ENCODE results near the gene RBFOX1.

Gene RBFOX1

DNA sequence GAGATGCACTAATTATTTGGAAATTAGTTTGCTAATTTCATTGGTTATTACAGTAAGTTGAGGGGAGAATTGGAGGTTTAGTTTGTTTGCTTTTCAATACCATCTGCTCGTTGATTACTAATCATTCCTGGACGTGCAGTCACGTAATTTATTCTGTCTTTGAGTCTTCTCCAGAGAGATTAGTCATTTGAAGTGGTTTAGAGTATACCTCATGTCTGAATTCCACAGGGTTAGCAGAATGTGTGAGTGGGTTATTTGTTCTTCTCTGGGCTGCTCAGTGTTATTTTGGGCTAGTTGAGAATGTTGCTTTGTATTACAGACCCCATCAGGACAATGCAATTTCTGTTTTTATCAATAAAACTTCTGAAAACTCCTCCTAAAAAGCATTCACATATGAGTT lies 265.0 kb downstream of the RBFOX1 start:
- DNase-seq = no peak

DNA sequence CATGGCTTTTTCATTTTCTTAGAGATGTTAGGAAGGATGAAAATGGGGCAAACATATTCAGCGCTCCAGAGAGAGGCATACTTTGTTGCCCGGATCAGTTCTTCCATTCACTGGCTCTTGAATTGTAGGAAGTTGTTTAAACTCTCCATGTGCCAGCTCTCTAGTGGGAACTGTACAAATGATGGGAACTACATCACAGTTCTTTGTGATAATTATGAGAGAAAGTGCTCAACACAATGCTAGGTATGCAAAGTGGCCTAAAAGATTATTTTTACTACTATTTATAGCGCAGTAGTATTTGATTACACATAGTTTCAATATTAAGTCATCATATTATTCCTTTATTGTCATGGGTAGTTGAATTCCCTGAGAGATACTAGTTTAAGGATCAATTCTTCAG lies 268.5 kb downstream of the RBFOX1 start:
- DNase-seq = no peak

DNA sequence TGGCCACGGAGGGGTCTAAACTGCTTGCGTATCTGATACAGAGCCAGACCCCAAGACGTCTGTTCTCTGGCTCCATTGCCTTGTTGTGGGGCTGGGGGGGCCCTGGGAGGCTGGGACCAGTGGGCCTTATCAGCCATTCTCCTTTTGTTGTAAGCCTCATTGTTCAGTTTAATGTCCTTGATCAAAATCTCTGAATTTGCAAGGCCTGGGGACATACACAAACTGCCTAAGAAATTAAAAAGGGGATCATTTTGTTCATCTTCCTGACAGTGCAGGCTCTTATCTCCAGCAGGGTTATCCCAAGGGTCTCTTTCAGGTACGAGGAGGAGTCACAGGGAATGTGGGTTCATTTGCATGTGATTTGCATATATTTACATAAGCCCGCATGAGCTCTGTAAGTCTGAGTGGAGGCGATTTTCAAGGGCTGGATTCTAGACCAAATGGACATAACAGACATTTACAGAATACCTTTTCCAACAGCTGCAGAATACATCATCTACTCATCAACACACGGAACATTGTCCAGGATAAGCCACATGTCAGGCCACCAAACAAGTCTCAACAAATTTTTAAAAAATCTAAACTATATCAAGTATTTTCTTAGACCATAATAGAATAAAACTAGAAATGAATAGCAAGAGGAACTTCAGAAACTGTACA lies 269.8 kb downstream of the RBFOX1 start:
- no peak for DNase-seq

DNA sequence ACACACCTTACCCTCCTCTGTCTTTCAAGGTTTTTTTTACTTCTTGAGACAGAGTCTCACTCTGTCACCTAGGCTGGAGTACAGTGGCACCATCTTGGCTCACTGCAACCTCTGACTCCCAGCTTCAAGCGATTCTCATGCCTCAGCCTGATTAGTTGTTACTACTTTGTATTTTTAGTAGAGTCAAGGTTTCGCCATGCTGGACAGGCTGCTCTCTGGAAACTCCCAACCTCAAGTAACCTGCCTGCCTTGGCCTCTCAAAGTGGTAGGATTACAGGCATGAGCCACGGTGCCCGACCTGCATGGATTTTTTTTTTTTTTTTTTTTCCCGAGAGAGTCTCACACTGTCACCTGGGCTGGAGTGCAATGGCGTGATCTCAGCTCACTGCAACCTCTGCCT lies 273.2 kb downstream of the RBFOX1 start:
- DNase-seq = no peak

DNA sequence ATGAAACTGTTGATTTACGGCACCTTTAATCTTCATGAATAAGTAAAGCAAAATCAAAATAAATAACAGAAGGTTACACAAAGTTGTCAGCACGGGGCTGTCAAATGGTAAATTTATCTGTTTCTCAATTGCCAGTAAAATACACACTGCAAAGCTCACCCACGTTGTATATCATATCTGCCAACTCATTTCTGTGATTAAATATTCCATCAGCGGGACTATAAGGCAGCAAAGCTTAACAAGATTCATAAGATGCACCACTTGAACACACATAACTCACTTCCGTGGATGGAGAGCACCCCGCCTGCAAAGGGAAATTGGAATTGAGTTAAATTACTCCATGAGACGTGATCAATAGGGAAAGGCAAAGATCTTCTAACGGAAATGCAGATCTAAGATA lies 280.0 kb downstream of the RBFOX1 start:
- no peak for DNase-seq

DNA sequence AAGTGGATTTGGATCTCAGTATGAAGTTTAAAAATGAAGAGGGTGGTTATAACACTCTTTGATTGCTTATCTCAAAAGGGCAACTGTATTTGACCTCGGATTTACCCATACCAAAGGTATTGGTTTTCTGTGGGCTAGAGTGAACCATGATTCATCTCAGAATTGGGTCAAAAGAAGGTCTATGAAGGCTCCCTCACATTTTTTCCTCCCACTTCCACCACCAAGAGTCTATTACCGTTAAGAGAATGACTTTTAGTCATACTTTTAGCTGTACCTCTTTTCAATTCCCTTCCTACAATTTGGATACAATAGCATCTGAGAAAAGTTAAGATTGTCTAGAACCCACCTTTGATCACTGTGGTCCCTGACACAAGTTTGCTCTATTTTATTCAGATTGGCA lies 280.9 kb downstream of the RBFOX1 start:
- DNase-seq = no peak

DNA sequence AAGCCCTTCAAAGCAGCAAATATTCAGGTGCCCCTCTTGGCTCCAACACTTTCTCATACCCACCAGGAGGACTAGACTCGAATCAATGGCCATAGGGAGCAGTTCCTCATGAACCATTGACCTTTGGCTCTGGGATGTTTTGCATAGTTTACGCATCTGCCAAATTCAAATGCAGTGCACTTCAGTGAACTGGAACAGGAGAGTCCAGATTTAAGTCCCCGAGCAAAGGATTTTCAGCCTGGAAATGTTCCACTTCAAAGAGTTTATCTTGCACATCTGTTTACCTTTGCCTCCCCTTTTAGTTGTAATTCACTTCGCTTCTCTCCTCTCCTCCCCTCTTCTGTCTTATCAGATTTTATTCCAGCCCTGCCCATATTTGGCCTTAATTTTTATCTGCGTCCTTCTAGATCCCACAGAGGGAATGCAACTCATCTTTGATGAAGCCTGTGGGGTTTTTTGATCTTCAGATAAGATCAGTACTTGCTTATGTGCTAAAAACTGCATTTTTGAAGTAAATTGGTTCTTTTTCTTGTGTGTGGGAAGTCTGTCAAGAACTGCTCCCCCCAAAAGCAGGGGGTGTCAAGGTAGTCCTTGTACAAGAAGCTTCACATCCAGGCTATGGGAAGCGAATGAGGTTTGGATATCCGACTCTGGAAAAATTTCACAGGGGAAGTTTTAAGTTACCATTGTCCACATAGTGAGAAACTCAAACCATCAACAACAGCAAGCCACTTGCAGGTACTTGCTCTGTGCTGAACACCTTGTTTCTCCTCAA lies 281.6 kb downstream of the RBFOX1 start:
- no peak for DNase-seq

DNA sequence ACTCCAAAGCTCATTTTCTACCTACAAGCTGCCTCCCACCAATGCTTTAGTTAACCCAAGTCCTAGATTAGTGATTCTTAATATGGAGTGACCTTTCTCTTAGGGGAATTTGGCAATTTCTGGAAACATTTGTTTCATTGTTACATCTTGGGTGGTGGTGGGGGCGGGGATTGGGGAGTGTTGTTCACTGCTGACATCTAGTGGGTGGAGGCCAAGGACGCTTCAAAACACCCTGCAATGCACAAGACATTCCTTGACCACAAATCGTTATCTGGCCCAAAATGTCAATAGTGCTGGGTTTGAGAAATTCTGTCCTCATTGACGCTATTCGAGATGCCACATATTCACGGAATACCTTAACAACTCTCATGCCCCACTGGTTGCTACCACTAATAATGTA lies 282.9 kb downstream of the RBFOX1 start:
- DNase-seq = no peak

DNA sequence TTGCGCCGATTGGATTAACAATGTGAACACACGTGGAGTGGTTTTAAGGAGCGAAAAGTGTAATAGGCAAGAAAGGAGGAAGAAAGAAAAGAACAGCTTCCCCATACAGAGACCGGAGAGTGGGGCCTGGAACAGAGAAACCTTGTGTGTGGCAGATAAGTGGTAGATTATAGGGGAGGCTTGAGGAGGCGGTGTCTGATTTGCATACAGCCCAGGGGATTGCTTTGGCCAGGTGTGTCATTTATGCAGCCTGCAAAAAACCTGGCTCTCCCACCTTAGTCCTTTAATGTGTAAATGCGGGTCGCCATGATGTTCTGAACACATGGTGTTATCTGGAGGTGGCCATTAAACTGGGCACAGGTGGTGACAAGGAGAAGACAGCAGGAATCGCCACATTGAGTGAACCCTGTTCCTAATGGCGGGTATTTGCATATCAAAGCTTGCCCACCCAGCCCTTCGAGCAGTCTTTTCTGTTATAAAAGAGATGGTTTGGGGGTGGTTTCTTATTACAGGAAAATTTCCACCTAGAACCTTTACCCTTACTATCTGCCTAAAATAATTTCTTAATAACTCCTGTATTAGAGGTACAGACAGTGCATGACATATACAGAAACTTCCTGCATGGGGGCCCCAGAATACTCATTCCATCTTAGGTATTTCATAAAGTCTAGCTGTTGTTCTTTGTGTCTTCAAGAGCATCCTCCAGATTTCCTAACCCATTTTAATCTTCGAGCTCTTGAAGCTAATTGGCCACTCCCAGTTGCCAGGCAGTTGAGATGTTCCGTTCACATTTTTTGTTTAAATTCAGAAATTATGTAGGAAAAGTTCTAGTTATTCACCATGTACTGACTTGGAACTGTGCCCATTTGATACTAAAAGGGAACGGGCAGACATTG lies 292.5 kb downstream of the RBFOX1 start:
- no peak for DNase-seq

DNA sequence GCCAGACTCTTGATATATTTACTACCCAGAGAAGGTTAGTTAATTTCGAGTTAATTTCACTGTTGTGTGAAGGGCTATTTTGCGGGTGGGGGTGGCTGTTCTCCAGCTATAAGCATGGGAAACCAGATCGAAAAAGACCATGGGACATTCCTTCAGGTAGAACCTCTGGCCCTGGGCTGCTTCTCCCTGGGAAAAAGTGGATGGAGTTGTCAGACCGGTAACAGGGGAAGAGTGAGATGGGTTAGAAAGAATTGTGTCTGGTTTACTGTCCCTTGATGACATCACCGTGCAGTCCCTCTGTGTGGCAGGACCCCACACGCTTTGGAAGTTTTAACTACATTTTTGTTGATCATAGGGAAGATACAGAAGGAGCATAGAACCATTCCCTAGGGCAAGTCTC lies 296.3 kb downstream of the RBFOX1 start:
- DNase-seq = no peak

DNA sequence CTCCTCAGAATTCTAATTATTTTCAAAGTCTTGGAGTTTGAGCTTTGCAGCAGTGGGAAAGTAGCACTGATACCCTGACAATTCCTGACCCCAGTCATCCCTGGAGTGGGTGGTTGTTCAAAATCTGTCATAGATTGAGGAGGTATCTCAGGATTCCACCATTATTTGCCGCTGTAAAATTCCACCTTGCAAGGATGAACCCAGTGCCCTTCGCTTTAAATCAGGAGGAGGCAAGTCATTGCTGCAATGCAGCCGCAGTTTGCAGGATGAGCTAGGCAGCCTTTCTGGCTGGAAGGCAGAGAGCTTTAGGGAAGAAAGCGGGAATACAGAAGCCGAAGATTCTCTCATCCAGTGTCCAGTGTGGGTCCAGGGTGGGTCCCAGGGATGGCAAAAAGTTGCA lies 296.9 kb downstream of the RBFOX1 start:
- DNase-seq = no peak

DNA sequence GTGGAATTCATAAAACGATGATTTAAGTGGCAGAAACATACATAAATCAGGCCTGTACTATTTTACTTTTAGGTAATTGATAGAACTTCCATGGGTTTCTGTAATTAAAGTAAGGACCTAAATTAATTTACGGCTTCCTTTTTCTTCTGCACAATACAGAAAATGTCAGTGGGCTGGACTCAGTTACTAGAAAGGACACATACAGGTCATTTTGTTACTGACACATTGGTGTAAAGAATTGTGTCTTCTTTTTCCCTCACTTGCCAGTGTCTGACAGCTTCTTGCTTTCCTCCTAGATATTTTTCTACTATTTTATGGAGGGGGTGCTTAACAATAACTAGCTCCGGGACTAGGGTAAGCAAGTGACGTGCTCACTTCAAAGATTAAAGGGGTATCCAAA lies 304.8 kb downstream of the RBFOX1 start:
- DNase-seq = no peak

DNA sequence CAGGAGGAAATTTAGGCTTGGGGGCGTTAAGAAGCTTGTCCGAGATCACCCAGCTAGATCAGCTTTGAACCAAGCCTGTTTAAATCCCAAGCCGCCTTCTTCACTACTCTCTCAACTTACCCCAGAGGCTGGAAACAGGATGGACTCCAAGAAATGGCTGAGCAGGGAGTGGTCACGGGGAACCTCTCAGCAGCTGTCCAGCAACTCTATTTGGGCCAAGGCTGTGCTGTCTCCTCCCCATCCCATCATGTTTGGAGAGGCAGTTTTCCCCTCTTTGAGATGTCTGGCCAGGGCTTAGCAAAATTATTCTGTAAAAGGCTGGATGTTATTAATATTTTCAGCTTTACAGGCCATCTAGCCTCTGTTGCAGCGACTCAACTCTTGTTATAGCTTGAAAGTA lies 305.7 kb downstream of the RBFOX1 start:
- no peak for DNase-seq

DNA sequence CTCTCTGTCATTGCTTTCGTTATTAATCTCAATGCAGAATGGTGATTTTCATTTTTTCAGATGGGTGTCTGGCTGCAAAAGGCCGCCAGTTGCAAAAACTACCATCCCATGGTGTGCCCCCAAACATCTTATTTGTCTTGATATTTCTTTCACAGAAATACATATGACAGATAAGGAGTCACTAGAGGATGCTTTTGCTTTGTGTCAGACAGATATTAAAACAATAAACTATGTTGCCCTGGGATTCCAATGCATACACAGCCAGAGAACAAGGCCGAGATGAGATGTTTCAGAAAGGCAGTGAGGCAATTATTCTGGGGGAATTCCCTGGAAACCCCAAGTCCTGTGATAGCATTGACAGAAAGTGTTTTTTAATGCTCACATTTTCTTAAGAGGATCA lies 307.7 kb downstream of the RBFOX1 start:
- no peak for DNase-seq

DNA sequence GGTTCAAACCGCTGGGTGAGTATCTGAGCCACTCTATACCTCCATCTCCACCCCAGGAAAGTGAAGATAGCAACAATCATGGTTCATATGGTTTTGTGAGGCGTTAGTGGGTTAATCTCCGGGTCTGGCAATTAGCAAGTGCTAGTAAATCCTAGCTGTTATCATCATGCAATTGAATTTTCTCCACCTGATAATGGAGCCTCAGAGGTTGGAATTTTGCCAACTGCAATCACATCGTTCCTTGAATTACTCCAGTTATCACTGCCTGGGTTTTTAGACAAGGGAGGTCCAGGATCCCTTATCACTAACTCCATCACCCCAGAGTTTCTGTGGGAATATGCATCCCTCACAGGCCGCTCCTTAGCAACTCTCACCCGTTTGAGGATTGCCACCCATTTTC lies 311.5 kb downstream of the RBFOX1 start:
- no peak for DNase-seq

DNA sequence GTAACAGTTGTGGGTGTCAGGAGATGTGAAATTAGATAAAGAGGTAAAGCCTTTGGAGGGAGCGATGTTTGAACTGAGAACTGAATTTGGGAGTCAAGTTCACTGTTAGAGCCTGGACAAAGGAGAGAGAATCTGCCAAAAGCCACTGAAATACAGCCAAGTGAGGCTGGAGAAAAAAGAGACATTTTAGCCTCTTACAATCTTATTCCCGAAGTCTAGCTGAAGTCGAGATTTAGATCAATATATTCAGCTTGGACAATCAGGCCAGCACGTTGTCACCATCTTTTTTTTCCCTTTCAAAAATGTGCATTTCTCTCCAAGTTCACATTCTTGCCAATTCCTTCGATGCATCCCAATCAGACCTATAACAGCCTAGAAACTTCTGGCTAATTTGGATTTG lies 312.2 kb downstream of the RBFOX1 start:
- DNase-seq = no peak

DNA sequence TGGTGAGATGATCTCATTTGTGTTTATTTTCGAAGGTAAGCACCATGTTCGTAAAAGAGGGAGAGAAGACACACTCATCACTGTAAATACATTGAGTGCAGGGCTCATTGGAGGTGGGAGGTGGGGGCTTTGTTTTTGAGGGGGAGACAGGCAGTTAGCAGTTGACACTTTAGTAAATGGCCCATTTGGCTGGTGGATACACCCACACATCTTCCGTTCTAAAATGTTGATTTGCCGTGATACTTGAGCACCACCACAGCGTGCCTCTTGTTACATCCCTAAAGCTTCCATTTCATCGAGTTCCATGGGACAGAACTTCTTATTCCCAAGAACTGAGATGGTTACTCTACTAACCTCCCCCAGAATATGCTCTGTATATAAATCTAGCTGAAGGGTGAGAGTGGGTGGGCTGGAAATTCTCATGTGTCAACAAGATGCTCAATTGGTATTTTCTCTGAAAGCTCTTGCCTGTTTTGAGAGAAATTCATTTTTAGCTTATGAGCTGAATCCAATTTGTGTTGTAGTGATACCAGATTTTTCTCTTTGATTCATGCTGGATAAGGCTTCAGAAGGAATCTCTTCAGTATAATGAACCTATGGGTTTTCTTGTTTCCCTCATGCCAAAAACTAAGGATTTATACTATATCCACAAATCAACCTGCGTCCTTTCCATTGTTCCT lies 314.3 kb downstream of the RBFOX1 start:
- no peak for DNase-seq

DNA sequence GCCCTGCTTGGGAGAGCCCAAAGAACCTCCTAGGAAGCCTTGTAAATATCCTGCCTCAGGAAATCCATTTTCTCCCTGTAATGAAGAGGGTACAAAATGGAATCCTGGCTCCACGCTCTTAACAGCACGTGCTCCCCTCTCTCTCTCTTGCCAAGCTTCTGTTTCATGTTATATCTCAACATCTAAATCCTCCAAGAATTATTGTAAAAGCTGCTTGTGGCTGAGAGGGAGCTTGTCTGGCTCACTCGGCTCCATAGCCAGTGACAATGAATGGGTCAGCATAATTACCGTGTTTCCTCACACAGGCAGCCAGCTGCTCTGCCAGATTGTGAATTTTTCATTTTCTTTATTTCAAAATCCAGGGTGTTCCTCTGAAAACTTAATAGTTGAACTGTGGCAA lies 317.8 kb downstream of the RBFOX1 start:
- DNase-seq = no peak

DNA sequence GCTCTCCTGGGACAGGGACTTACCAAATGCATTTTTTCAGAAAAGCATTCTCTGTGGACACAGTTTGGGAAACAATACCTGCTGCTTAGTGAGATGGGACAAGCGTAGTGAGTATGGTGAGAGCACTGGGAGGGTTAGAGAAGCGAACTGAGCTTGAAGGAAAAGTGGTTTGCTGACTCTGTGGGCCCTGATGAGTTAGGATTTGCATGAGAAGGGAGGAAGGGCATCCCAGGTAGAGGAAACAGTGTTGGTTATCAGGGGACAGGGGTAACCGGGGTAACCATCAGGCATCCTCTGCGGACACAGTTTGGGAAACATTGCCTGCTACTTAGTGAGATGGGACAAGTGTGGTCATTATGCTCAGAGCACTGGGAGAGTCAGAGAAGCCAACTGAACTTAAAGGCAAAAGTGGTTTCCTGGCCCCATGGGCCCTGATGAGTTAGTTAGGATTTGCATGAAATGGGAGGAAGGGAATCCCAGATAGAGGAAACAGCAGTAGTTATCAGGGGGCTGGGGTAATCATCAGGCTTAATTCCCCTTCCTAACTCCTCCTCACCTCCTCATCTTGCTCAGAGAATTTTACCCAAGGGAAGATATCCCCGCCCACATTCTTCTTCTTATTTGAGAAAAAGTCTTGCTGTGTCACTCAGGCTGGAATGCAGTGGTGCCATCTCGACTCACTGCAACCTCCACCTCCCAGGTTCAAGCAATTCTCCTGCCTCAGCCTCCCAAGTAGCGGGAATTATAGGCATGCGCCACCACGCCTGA lies 319.3 kb downstream of the RBFOX1 start:
- no peak for DNase-seq

DNA sequence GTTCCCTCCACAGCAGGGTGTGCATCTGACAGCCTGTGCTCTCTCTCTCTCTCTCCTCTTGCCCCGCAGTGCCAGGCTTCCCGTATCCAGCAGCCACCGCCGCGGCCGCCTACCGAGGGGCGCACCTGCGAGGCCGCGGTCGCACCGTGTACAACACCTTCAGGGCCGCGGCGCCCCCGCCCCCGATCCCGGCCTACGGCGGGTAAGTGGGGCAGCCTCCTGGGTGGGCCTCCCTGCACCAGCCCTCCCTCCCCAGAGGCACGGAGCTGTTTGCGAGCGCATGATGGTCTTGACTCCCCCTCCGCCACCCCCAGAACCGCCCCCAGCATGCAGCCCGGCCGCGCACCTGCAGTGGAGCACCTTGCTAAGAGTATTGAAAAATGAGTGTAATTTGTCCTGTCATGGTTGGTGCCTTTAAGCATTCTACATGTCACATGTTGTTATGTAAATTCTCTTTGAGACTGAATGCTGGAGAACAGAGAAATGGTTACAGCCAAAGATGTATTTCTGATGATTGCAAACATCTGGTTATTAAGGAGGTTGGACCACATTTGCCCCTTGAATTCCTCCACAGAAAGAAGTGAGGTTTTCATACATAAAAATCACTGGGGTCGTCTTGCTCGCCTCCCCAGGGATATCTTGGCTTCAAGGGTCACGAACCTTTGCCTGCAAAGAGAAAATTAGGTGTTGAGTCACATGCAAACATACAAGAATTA lies 321.3 kb downstream of the RBFOX1 start:
- no peak for DNase-seq

Measured in hypothalamus (tissue), 51 donors.